Inferior parietal cortex (tissue), 1 donor: ENCODE measurements around the gene BMS1.
"Not testable (repeated sequence)": the region's sequence is repeated elsewhere in the genome, so short reads cannot be mapped to it uniquely, and the experiment has no call there.

Experiments used
- DNase-seq: peaks from one replicate; pipeline ENCODE4 v3.0.0-alpha.2; 2016; ENCODE audit errors: extremely low spot score

Gene BMS1

DNA sequence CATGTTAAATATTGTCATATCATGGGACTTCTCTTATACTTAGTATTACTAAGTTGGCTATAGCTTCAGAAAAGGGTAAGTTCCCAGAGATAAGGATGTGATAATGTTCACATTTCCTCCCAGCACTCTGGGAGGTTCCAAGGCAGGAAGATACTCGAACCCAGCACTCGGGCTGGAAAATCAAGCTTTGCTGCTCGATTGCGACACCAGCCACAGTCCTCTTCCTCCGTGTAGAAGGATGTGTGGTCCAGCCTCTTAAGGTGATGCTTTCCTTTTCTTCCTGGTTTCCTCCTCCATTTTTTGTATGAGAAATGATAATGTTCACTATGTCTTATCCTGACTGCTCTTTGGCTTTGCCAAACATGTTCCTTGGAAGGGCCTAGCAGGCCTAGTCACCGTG is 3.2 kb downstream of the BMS1 start:
- no peak for DNase-seq

DNA sequence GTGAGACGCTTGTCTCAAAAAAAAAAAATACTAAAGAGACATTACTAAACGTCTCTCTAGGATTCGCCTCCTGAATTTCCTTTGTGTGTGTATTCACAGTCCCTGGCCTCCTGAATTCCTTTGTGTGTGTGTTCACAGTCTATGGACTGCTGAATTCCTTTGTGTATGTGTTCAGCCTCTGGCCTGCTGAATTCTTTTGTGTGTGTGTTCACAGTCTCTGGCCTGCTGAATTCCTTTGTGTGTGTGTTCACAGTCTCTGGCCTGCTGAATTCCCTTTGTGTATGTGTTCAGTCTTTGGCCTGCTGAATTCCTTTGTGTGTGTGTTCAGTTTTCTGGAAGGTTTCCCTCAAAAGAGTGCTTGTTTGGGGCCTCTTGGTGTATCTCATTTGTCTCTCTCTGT is 8.2 kb downstream of the BMS1 start:
- DNase-seq = no peak

DNA sequence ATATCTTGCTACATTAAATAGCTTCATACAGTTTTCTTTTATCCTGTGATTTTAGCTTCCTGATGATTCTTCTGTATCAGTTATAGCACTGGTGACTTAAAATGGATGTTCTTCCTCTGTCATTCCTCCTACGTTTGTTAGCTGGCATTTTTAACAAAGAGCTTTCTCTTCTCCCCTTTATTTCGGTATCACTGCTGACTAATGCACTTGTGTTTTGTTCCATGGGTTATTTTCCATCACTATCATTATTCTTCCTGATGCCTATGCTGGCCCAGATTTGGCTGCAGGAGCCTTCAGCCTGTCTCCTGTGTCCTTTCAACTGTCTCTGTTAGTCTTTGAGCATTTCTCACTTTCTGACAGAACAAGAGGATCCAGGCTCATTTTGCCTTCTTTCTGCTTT is 13.1 kb downstream of the BMS1 start:
- DNase-seq = peak; percentile 9

DNA sequence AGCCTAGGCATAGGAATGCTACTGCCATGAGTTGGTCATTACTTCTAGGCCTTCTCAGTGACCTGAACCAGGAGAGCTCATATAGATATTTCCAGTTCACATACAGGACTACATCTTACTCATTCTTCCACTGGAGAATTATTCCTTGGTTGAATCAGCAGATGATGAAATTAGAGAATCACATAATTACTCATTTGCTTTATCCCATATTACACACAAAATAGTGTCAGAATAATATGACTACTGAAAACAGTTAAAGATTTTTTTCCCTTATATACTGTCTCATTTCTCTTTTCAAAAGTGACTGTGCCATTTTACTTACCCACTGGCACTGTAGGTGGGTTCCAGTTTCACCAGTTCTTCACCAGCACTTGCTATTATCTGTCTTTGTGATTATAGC is 18.5 kb downstream of the BMS1 start:
- DNase-seq = no peak

DNA sequence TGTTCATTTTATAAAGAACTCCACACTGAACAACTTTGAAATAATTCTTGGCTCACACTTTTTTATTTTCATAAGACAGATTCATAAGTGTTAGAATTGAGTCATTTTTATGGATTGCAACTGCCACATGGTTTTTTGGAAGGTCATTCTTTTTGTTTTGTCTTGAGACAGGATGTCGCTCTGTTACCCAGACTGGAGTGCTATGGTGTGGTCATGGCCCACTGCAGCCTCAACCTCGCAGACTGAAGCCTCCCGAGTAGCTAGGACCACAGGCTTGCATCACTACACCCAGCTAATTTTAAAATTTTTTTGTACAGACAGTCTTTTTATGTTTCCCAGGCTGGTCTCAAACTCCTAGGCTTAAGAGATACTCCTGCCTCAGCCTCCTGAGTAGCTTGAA is 20.3 kb downstream of the BMS1 start:
- no peak for DNase-seq

DNA sequence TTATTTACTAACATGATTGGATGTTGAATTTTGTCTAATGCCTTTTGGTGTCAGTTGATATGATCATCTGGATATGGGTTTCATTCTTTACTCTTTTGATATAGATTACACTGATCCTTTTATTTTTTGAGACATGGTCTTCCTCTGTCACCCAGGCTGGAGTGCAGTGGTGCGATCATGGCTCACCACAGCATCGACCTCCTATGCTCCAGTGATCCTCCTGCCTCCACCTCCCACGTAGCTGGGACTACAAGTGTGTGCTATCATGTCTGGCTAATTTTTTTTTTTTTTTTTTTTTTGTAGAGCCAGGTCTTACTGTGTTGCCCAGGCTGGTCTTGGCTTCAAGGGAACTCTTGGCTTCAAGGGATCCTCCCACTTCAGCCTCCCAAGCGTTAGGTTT is 27.1 kb downstream of the BMS1 start:
- no peak for DNase-seq

DNA sequence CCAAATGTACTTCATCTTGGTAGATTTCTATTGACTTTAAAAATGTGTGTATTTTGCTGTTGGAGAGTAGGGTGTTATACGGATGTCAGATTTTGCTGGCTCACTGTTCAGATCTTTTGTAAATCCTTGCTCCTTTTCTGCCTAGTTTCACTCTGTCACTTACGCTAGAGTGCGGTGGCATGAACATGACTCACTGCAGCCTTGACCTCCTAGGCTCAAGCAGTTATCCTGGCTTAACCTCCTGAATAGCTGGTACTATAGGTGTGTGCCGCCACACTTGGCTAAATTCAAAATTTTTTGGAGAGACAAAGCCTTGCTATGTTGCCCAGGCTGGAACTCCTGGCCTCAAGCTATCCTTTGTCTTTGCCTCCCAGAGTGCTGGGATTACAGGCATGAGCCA is 29.4 kb downstream of the BMS1 start:
- no peak for DNase-seq

DNA sequence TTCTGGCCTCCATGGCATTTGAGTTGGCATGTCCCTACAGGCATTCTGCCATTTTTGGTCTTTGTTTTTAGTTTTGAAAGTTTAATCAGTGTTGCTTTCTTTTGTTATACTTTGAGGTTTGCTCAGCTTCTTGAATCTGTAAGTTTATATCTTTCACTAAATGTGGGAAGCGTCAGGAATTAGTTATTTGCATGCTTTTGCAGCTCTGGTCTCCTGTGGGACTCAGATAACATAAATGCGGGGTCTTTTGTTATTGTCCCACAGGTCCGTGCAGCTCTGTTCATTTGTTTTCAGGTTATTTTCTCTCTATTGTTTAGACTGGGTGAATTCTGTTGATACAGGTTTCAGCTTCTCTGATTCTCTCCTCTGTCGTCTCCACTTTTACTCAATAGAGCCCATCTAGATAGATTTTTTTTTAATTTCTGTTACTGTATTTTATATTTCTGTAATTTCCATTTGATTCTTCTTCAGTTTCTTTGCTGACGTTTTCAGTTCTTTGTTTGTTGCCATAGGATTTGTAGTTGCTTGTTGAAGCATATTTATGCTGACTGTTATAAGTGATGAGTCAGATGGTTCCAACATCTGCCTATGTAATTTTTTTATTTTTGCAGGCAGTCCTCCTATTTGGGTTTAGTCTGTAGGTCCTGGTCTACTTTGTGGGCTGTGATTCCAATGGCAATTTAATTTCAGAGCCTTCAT is 31.5 kb downstream of the BMS1 start:
- not testable (repeated sequence) for DNase-seq

DNA sequence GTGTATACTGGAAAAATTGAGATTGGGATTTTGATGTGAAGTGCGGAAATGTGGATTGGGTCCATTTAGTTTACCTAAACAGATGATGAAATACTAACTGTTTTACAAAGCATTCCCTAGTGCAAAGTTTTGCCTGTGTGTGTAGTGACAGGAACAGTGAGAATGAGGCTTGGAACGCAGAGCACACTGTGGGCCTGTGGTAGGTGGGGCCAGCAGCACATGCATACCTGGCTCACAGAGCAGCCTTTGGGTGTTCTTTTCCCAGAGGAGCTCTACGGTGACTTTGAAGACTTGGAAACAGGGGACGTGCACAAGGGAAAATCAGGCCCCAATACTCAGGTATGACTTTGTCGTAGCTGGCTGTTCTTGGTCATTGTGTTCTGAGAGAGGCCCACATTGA is 33.7 kb downstream of the BMS1 start:
- DNase-seq = not testable (repeated sequence)

DNA sequence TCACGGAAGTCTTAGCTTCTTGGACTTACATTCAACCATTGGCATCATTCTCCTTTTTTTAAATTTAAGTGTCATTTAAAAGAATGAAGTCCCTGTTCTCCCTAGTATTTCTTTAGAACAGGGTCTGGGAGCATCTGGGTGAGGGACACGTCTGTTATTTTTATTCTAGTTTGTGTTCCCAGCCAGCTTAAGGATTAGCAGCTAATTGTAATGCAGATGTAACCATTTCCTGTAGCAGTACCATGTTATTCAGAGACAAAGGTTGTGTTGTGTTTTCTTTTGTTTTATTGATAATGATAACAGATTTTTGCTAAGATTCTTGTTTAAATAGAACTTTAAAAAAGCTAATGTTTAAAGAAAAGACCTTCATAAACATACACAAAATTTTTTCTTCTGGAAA is 34.3 kb downstream of the BMS1 start:
- no peak for DNase-seq

DNA sequence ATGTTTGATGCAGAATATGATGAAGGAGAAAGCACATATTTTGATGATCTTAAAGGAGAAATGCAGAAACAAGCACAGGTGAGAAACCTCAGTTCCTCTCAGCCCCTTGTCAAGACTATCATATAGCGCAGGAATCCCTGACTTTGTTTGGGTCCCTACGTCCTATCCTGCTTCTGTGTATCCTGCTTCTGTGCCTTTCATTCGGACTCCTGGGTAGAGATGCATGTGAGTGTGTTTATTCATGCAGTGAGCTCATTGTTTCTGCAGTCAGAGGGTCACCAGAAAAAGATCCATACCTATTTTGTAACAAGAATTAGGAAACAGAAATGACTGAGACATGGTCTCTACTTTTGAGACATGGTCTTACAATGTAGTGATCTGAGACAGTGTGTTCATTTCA is 34.8 kb downstream of the BMS1 start:
- DNase-seq = not testable (repeated sequence)

DNA sequence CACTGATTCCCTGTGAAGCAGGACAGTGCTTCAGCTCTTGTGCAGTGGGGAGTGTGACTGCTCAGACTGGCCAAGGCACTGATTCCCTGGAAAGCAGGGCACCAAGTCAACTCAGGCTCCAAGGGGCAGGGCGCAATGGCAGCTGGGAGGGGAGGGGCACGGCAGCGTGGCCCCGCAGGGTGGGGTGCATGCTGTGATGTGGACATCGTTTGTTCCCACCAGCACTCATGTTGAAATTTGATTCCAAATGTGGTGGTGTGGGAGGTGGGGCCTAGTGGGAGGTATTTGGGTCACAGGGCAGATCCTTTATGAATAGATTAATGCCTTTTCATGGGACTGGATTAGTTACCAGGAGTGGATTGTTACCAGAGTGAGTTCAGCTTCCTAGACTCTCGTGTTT is 44.2 kb downstream of the BMS1 start:
- DNase-seq = not testable (repeated sequence)

DNA sequence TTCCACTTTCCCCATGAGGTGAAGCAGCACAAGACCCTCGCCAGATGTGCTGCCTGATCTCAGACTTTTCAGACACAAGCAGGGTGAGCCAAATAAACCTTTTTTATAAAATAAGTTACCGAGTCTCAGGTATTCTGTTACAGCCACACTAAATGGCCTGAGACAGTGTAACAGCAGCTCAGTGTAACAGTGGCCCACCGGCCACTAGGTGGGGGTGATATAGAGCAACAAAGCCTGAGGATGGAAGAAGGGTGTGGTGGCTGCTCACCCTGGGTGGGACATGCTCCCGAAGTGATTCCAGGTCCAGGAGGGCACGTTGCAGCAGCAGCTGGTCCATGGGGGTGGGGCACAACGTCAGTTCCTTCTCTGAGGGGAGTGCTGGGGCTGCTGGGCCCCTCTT is 44.6 kb downstream of the BMS1 start:
- no peak for DNase-seq

DNA sequence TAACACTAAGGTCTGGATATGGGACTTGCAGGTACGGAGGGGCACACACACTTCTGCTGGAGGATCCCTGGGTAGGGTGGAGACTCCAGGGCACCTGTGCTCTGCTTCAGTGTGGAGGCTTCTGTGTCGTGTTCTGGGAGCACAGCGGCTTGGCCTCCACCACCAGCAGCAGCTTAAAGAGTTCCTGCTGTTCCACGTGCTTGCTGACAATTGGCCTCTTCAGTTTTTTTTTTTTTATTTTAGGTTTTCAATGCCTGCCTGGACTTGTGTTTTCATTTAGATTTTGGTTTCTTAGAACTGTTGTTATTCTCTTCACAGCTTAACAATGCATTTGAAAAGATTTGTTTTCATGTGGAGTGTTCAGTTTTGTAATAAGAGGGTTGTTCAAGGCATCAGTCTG is 45.8 kb downstream of the BMS1 start:
- not testable (repeated sequence) for DNase-seq

DNA sequence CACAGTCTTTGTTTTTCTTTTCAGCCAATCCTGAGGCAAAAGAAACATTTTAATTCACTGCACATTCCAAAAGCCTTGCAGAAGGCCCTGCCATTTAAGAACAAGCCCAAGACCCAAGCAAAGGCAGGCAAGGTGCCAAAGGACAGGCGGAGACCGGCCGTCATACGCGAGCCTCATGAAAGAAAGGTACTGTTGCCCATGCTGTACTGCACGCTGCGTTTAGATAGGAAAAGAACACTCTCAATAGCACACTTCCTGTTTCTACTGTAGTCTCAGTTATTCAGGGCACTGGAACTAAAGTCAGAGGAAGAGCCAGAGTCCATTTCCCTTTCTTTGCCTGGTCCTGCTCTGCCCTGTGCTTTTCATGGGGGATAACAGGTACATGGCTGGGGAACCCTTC is 47.6 kb downstream of the BMS1 start:
- DNase-seq = no peak

DNA sequence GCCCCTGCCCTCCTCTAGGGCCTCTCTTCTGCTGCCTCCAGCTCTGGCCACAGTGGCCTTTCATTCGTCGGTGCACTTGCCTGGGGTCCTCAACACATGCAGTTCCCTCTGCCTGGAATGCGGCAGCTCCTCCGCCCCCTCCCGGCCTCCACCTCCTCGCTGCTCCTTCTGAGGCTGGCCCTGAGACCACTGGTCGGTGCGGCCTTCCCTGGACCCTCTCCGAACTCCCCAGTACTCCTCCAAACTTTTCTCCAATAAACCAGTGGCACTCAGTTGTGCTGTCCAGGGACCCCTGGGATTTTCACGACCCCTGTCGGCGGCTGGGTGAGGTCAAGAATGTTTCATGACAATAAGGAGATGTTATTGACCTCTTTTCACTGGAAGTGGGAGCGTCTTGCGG is 53.5 kb downstream of the BMS1 start:
- no peak for DNase-seq

DNA sequence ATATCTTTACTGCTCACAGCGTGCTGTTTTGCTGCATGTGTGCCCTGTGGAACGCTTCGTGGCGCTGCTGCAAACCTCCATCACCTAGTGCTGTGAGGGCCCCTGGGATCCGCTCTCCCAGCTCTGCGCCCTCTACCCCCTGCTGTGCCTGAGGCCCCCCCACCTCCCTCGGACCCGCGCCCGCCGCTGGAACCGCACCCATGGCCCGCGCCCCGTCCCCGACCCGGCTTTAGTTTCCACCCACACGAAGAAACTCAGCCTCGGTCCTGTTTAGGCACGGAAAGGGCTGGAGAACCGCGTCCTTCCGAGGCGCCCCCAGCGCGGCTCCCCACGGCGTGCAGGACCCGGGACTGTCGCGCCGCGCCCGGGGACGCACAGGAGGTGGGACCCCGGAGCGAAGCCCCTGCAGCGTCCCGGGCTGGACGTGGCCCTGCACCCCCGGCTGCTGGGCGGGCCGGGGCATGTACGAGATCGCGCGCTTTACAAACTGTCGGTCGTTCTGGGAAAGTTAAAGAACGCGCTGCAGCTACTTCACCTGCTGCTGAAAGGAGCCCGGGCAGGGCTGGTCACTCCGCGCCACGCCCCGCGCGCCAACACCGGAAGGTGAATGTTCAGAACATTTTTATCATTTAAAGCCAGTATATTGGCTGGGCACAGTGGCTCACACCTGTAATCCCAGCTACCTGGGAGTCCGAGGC is 54.3 kb downstream of the BMS1 start:
- DNase-seq = peak; percentile 12

DNA sequence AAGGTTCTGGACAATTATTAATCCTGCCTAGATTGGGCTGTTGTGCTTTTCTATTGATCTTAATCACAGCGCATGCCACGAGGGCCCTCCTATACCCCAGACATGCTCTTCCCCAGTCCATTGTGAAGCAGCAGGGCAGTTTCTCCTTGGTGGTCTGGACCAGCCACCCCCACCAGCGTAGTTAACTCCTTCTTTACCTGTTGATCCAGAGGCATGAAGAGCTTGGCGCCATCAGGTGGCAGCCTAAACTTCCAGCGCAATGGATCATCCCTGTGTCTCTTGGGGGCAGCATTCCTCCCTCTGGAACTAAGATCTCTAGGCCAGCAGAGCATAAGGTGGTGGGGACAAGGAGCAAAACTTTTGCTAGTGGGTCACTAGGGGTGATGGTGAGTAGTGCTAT is 62.2 kb downstream of the BMS1 start:
- DNase-seq = not testable (repeated sequence)

DNA sequence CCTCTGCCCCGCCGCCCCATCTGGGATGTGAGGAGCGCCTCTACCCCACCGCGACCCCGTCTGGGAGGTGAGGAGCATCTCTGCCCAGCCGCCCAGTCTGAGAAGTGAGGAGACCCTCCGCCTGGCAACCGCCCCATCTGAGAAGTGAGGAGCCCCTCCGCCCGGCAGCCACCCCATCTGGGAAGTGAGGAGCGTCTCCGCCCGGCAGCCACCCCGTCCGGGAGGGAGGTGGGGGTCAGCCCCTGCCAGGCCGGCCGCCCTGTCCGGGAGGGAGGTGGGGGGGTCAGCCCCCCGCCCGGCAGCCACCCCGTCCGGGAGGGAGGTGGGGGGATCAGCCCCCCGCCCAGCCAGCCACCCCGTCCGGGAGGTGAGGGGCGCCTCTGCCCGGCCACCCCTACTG is 64.7 kb downstream of the BMS1 start:
- not testable (repeated sequence) for DNase-seq

DNA sequence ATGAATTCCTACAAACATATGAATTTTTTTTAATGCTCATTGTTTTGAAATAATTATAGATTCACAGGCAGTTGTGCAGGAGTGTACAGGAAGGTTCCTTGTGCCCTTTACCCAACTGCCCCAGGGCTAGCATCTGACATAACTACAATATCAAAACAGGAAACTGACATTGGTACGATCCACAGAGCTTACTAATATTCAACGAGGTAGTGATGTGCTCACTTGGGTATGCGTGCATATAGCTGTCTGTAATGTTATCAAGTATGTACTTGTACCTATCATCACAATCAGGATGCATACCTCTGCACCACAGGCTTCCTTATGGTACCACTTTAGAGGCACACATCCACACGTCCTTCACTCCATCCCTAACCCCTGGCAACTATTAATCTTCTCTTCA is 68.3 kb downstream of the BMS1 start:
- no peak for DNase-seq

DNA sequence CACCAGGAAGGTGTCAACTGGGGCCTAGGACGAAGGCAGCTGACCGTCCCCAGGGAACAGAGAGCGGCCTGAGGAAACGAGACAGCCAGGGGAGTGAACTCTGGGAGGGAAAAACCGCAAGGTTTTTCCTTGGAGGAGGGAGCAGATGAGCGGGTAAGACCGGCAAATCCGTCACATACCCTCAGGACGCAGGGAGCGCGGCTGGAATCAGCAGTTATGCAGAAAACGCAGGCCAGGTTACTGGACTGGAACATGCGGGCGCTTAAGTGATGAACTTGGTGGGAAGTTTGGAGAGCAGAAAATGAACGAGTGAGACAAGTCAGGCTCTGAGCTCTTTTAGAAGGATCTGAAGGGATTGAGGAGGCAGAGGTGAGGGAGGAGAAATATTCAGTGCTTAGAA is 76.7 kb downstream of the BMS1 start:
- DNase-seq = no peak

DNA sequence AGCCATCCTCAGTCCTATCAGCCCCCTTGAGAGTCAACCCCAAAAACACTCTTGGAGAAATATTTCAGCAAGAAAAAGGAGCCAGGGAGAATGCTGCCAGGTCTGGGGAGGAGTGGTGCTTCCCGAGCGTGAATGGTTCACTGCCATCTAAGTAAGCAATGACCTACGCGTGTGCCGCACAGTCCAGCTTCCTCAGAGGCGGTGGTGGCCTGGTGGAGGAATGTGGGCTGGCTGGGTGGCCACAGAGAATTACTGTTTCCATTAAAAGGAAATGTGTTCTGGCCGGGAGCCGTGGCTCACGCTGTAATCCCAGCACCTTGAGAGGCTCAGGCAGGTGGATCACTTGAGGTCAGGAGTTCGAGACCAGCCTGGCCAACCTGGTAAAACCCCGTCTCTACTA is 77.4 kb downstream of the BMS1 start:
- not testable (repeated sequence) for DNase-seq

DNA sequence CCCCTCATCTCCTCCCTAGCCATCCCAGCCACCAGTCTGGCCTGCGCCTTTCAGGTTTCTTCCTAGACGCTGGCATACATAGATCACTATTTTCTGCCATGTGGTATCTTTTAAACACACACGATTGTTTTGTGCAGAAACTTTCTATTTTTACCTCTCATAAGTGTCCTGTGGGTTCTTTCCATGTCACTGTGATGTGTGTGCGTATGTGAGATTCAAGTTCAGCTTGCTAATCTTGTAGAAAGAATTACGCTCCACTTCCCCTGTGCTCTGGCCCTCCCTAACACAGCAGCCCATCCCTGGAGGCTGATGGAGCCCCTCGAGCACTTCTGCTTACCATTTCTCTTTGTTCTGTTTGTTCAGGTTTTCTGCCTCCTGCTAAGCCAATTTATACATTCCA is 80.2 kb downstream of the BMS1 start:
- not testable (repeated sequence) for DNase-seq

DNA sequence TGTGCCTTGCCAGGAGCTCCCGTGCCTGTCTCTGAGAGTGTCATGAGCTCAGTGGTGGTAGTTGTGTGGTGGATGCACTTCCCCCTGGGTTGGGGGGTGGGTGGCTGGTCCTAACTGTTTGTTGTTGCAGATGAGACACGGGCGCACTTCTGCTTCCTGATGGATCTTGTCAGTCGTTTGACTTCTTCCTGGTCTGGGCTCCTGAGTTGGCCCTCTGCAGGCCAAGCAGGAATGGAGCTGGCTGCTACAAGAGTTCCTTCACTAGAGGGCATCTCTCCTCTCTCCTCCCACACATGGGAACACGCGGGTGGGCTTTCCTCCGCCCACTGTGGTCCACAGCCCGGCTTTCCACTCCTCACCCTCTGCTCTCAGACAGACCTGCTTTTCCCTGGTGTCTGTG is 82.0 kb downstream of the BMS1 start:
- no peak for DNase-seq
